Hematopoietic multipotent progenitor cell treated with erythropoietin and hydrocortisone succinate and interleukin-3 and kit ligand, for 8 days (in vitro differentiated cells): ENCODE results near the gene CCDC39.
"Not testable (repeated sequence)": the region's sequence is repeated elsewhere in the genome, so short reads cannot be mapped to it uniquely, and the experiment has no call there.

ENCODE experiments used
- DNase-seq: peaks from one replicate; pipeline ENCODE4 v3.0.0-alpha.2; 2015

Gene CCDC39

GRCh38 chr3:180619723-180620122 is 59.6 kb downstream of the CCDC39 start:
- no peak for DNase-seq

- DNase-seq: not testable (repeated sequence)
These were observed 60.7 kb downstream of the CCDC39 start for GRCh38 chr3:180618563-180618962.

GRCh38 chr3:180617049-180617448 is 62.2 kb downstream of the CCDC39 start:
- no peak for DNase-seq

GRCh38 chr3:180615954-180616353 is 63.3 kb downstream of the CCDC39 start:
- DNase-seq: no peak

- DNase-seq: no peak
These were observed 66.9 kb downstream of the CCDC39 start for GRCh38 chr3:180612364-180612763.

- DNase-seq: no peak
These were observed 68.3 kb downstream of the CCDC39 start for GRCh38 chr3:180611006-180611405.

GRCh38 chr3:180601688-180602666 is 77.3 kb downstream of the CCDC39 start, which contains the start of gene TTC14:
TTC14 (plus strand) TSS chr3:180602163; CDS start chr3:180602262, 99 bp downstream.
- peak; percentile 95 for DNase-seq

GRCh38 chr3:180600473-180600872 is 78.8 kb downstream of the CCDC39 start:
- no peak for DNase-seq

- no peak for DNase-seq
These were observed 83.7 kb downstream of the CCDC39 start for GRCh38 chr3:180595559-180595935.

GRCh38 chr3:180594631-180595558 is 84.4 kb downstream of the CCDC39 start:
- peak; percentile 35 for DNase-seq

- DNase-seq: not testable (repeated sequence)
These were observed 85.7 kb downstream of the CCDC39 start for GRCh38 chr3:180593631-180594030.

- no peak for DNase-seq
These were observed 88.9 kb downstream of the CCDC39 start for GRCh38 chr3:180590396-180590795.

- no peak for DNase-seq
These were observed 98.4 kb downstream of the CCDC39 start for GRCh38 chr3:180580934-180581333.

GRCh38 chr3:180575571-180575970 is 103.7 kb downstream of the CCDC39 start:
- no peak for DNase-seq

GRCh38 chr3:180571831-180572598 is 107.3 kb downstream of the CCDC39 start:
- DNase-seq: no peak

GRCh38 chr3:180570238-180570637 is 109.1 kb downstream of the CCDC39 start:
- DNase-seq: no peak

- no peak for DNase-seq
These were observed 114.6 kb downstream of the CCDC39 start for GRCh38 chr3:180564676-180565075.
